A673 (cell line): Measurements from ENCODE around the gene HNRNPUL1. TPM values are rescaled to one million over a fixed set of nuclear protein-coding genes. Genes with fewer than 3 reads are reported as not detected.

Experiments
- BruUV-seq: library from RNA; stranded (reverse); fragments of 400-500 nt; replicated peaks from 2 replicates; lab custom pipeline; 2021; lab: Mats Ljungman, UMichigan
- CTCF ChIA-PET: fragments of 300-600 bp; sonication (Branson Sonifier 250); formaldehyde crosslinking; loops from one replicate; lab custom pipeline; 2022; ENCODE audit warnings: antibody characterized with exemption; lab: Charles Lee
- POLR2A ChIA-PET: fragments of 300-600 bp; sonication (Branson Sonifier 250); formaldehyde crosslinking; loops from one replicate; lab custom pipeline; 2022; ENCODE audit warnings: antibody characterized with exemption; ENCODE audit not compliant: low non-redundant PET; lab: Charles Lee
- DNase-seq: peaks from one replicate; pipeline ENCODE4 v3.0.0-alpha.2; 2015; ENCODE audit warnings: low spot score
- H3K27ac ChIP-seq: fragments of 200-600 bp; sonication (generic); 2 replicates; pipeline ENCODE4 v1.5.1; 2016; ENCODE audit warnings: mixed run types, low read depth, mild to moderate bottlenecking, mixed read lengths, antibody characterized with exemption, low read length; ENCODE audit not compliant: poor library complexity, severe bottlenecking
- H3K27me3 ChIP-seq: fragments of 200-600 bp; sonication (generic); replicated peaks from 2 replicates; pipeline ENCODE4 v1.6.1; 2017; ENCODE audit warnings: mixed run types, low read depth, mild to moderate bottlenecking, mixed read lengths, antibody characterized with exemption, low read length; ENCODE audit not compliant: insufficient read depth, poor library complexity
- H3K36me3 ChIP-seq: fragments of 200-600 bp; sonication (generic); 2 replicates; pipeline ENCODE4 v1.6.1; 2016; ENCODE audit warnings: mixed run types, mild to moderate bottlenecking, mixed read lengths, antibody characterized with exemption, low read length; ENCODE audit not compliant: insufficient read depth, poor library complexity, severe bottlenecking
- H3K4me1 ChIP-seq: fragments of 200-600 bp; sonication (generic); 2 replicates; pipeline ENCODE4 v1.6.1; 2017; ENCODE audit warnings: mixed run types, mild to moderate bottlenecking, mixed read lengths, antibody characterized with exemption, low read length; ENCODE audit not compliant: insufficient read depth, poor library complexity, severe bottlenecking
- H3K4me3 ChIP-seq: fragments of 200-600 bp; sonication (generic); 2 replicates; pipeline ENCODE4 v1.5.1; 2016; ENCODE audit warnings: low read depth, mixed run types, mild to moderate bottlenecking, mixed read lengths, low read length; ENCODE audit not compliant: poor library complexity, severe bottlenecking
- H3K9me3 ChIP-seq: fragments of 200-600 bp; sonication (generic); 2 replicates; pipeline ENCODE4 v1.6.1; 2016; ENCODE audit warnings: mixed run types, low read depth, mild to moderate bottlenecking, mixed read lengths, antibody characterized with exemption, low read length; ENCODE audit not compliant: poor library complexity, severe bottlenecking
- CTCF ChIP-seq: fragments of 300-800, 200-600 bp; sonication (generic); conservative IDR thresholded peaks from 2 replicates; pipeline ENCODE4 v1.5.1; 2017; ENCODE audit warnings: low read depth, mild to moderate bottlenecking, antibody characterized with exemption, low read length, moderate library complexity, mixed read lengths
- EZH2 ChIP-seq: fragments of 200-600 bp; sonication (generic); IDR thresholded peaks from 2 replicates; pipeline ENCODE4 v1.6.1; 2017; ENCODE audit warnings: borderline replicate concordance, low read depth, mild to moderate bottlenecking, mixed read lengths, antibody characterized with exemption, low read length; ENCODE audit not compliant: poor library complexity, severe bottlenecking
- intact Hi-C: fragments of 100-400 bp; cut with micrococcal nuclease; formaldehyde crosslinking; loops from one replicate; pipeline ENCODE4 v1.10.0; 2022; ENCODE audit not compliant: unreplicated experiment
- total RNA-seq: library from RNA; stranded (reverse); gene quantifications from 2 replicates; pipeline ENCODE4 v1.2.3, GENCODE V29; 2021

HNRNPUL1 gene
- total RNA-seq, 1 experiment from 2014 or later, result 344 TPM

DNA sequence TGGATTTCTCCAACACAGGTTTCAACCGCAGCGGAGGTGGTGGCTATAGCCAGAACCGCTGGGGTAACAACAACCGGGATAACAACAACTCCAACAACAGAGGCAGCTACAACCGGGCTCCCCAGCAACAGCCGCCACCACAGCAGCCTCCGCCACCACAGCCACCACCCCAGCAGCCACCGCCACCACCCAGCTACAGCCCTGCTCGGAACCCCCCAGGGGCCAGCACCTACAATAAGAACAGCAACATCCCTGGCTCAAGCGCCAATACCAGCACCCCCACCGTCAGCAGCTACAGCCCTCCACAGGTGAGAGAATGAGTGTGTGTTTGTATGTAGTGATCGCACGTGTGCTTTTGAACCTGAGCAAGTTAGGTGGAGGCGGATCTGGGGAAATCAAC, 39.8 kb downstream of the HNRNPUL1 start:
- Histone ChIP-seq H3K27ac (no peak overlapping the region), H3K4me3 (no peak overlapping the region), H3K9me3 (no peaks in the 10 kb centered on the region), H3K27me3 (no peaks in the 10 kb centered on the region), H3K36me3 (peaks cover 91% of the 10 kb centered on the region), H3K4me1 (peaks cover 4% of the 10 kb centered on the region)
- no TSS peak for BruUV-seq
- POLR2A ChIA-PET, result no interaction called here
- intact Hi-C loops, result no loop called here
- DNase-seq, result no peak
- CTCF ChIA-PET, result no interaction called here
- no peak for TF ChIP-seq CTCF
- TF ChIP-seq EZH2, result no peak

- no peak for DNase-seq
- ChIA-PET CTCF (interaction anchor here (0.6 kb wide), 1 partner anchor 37 kb away, joined by 7 read pairs; no protein-coding TSS in a partner anchor), POLR2A (no interaction called here)
- Histone ChIP-seq H3K9me3 (no peaks in the 10 kb centered on the region), H3K27ac (no peak overlapping the region), H3K36me3 (peaks cover 82% of the 10 kb centered on the region), H3K4me1 (peaks cover 12% of the 10 kb centered on the region), H3K27me3 (no peaks in the 10 kb centered on the region), H3K4me3 (no peak overlapping the region)
- TF ChIP-seq CTCF, result no peak
- TF ChIP-seq EZH2, result no peak
- intact Hi-C loops, result no loop called here
- BruUV-seq, result no TSS peak
These were observed 40.7 kb downstream of the HNRNPUL1 start for GRCh38 chr19:41304706-41305483.

DNA sequence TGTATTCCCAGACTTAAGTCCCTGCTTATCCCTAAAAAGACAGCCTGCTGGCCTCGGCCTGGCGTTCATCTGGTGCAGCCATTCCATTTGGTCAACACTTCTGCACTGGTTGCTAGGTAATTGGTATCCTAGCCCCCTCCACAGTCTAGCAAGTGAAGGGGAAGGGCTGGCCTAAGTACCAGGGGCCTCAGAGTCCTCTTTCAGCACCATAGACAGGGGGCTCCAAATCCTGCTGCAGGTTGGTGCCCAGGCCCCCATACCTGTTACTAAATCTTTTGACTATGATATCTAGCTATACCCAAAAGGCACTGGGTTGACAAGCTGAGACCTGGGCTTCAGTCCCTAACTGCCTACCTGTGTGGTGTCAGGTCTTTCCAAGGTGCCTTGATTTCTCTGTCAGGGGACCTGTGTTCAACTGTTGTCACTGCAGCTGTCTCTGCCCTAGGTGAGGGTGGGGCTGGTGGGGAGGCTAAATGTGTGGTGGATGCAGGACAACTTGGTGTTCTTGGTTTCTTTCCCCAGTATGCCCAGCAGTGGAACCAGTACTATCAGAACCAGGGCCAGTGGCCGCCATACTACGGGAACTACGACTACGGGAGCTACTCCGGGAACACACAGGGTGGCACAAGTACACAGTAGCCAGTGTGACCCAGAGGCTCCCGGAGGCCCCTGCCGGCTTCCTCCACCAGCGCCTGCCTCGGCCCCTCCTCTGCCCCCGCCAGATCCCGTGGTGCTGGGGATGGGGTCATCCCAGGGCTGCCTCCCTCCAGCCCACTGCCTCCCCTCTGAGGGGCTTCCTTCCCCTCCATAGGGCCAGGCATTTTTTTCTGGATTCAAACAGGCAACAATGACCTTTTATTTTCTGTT, 42.0 kb downstream of the HNRNPUL1 start:
- Histone ChIP-seq H3K4me3 (no peak overlapping the region), H3K9me3 (no peaks in the 10 kb centered on the region), H3K36me3 (peaks cover 69% of the 10 kb centered on the region), H3K27me3 (no peaks in the 10 kb centered on the region), H3K27ac (peak overlapping the region; percentile 41), H3K4me1 (peaks cover 12% of the 10 kb centered on the region)
- DNase-seq, result no peak
- CTCF ChIA-PET, result interaction anchor here (0.7 kb wide), 1 partner anchor 151 kb away, joined by 6 read pairs; no protein-coding TSS in a partner anchor
- POLR2A ChIA-PET, result no interaction called here
- intact Hi-C loops, result no loop called here
- no TSS peak for BruUV-seq
- TF ChIP-seq EZH2 (no peak), CTCF (no peak)
